Subcutaneous adipose tissue (tissue), 4 donors: Measurements from ENCODE around the gene DDC. TPM values are rescaled to one million over a fixed set of nuclear protein-coding genes. Genes with fewer than 3 reads are reported as not detected.

Experiments
- CTCF ChIP-seq: fragments of 450-650 bp; IDR thresholded peaks from one replicate; pipeline ENCODE4 v1.5.1; 2016; ENCODE audit warnings: low read depth, mild to moderate bottlenecking, control low read depth, antibody characterized with exemption, moderate library complexity
- total RNA-seq, 4 donors: library from RNA; depleted of rRNA; stranded (reverse); fragments of >200 nt; gene quantifications; one replicate each; pipeline ENCODE4 v1.1.0, GENCODE V29; 2016

DDC gene
- total RNA-seq, 4 donors from 2014 or later, result not detected

GRCh38 chr7:50461695-50462094, 103.5 kb downstream of the DDC start:
- no peak for TF ChIP-seq CTCF

- TF ChIP-seq CTCF, result no peak
These were observed 108.7 kb downstream of the DDC start for GRCh38 chr7:50456371-50457123.

GRCh38 chr7:50455658-50456057, 109.5 kb downstream of the DDC start:
- no peak for TF ChIP-seq CTCF

GRCh38 chr7:50454968-50455367, 110.2 kb downstream of the DDC start:
- no peak for TF ChIP-seq CTCF

GRCh38 chr7:50450590-50451032, 114.6 kb downstream of the DDC start:
- TF ChIP-seq CTCF, result no peak

- no peak for TF ChIP-seq CTCF
These were observed 115.2 kb downstream of the DDC start, which contains the start of gene FIGNL1 for GRCh38 chr7:50449881-50450589. Gene FIGNL1, minus strand, starts transcription at chr7:50450350. Its CDS starts 3,063 bp downstream, at chr7:50447287.

- TF ChIP-seq CTCF, result no peak
These were observed 115.7 kb downstream of the DDC start for GRCh38 chr7:50449501-50449880.
